ENCODE measurements around the gene EML4.

Gene EML4

GRCh38 chr2:42382144-42382543 lies 213.0 kb downstream of the EML4 start:
- DNase-seq (ENCODE audit: low read depth, low spot score): no peak
